ENCODE results near the gene YPEL4.
"Not testable (repeated sequence)": the region's sequence is repeated elsewhere in the genome, so short reads cannot be mapped to it uniquely, and the experiment has no call there.

The YPEL4 gene

DNA sequence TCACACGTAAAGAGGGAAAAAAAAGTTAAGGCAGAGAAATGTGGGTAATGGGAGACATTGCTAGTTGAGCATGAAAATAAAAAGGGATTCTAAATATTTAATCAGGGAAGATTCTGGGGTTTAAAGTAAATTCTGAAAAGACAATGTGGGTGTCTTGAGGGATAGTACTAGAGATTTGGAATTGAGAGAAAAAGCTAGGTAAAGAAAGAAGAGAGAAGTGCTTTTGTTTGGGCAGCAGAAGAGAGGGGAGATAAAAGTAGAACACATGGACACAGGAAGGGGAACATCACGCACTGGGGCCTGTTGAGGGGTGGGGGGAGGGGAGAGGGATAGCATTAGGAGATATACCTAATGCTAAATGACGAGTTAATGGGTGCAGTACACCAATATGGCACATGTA is 3.5 kb upstream of the YPEL4 start:
- peaks cover 20% of the 10 kb centered on the region for H3K27me3 ChIP-seq (ENCODE audit: insufficient read depth, low read depth, severe bottlenecking)
- no peaks in the 10 kb centered on the region for H3K36me3 ChIP-seq
- H3K27ac ChIP-seq: no peak overlapping the region
- TF ChIP-seq, protein P1, sequence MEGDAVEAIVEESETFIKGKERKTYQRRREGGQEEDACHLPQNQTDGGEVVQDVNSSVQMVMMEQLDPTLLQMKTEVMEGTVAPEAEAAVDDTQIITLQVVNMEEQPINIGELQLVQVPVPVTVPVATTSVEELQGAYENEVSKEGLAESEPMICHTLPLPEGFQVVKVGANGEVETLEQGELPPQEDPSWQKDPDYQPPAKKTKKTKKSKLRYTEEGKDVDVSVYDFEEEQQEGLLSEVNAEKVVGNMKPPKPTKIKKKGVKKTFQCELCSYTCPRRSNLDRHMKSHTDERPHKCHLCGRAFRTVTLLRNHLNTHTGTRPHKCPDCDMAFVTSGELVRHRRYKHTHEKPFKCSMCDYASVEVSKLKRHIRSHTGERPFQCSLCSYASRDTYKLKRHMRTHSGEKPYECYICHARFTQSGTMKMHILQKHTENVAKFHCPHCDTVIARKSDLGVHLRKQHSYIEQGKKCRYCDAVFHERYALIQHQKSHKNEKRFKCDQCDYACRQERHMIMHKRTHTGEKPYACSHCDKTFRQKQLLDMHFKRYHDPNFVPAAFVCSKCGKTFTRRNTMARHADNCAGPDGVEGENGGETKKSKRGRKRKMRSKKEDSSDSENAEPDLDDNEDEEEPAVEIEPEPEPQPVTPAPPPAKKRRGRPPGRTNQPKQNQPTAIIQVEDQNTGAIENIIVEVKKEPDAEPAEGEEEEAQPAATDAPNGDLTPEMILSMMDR (IDR thresholded peaks at IDR 0.05; ENCODE audit: low read depth, low read length): no peak
- H3K4me3 ChIP-seq (ENCODE audit: low read depth, low read length): no peak overlapping the region
- DNase-seq: no peak
- H3K9me3 ChIP-seq (ENCODE audit: severe bottlenecking): no peaks in the 10 kb centered on the region

DNA sequence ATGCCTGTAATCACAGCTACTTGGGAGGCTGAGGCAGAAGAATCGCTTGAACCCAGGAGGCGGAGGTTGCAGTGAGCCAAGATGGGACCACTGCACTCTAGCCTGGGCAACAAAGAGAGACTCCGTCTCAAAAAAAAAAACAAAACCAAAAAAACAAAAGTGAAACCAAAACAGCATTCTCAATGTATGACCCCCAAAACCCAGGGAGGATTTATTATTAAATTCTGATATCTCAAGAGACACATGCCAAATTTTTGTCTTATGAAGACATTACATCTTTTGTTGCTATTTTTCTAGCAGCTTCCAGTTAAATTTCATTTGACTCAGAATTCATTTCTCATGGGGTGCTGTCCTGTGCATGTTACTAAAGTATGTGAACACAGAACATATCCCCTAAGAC is 3.0 kb upstream of the YPEL4 start:
- DNase-seq: no peak
- TF ChIP-seq, protein P1 (IDR thresholded peaks at IDR 0.05; ENCODE audit: low read depth, low read length): no peak
- no peak overlapping the region for H3K27ac ChIP-seq
- no peak overlapping the region for H3K4me3 ChIP-seq (ENCODE audit: low read depth, low read length)
- H3K36me3 ChIP-seq: no peaks in the 10 kb centered on the region
- H3K27me3 ChIP-seq (ENCODE audit: insufficient read depth, low read depth, severe bottlenecking): peaks cover 25% of the 10 kb centered on the region
- H3K9me3 ChIP-seq (ENCODE audit: severe bottlenecking): no peaks in the 10 kb centered on the region

DNA sequence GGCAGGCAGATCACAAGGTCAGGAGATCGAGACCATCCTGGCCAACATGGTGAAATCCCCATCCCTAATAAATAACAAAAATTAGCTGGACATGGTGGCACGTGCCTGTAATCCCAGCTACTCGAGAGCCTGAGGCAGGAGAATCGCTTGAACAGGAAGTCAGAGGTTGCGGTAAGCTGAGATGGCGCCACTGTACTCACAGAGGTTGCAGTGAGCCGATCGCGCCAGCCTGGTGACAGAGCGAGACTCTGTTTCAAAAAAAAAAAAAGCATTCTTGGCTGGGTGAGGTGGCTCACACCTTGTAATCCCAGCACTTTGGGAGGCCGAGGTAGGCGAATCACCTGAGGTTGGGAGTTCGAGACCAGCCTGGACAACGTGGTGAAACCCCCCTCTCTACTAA is 2.5 kb upstream of the YPEL4 start:
- not testable (repeated sequence) for H3K27ac ChIP-seq; H3K4me3 ChIP-seq (ENCODE audit: low read depth, low read length); DNase-seq

DNA sequence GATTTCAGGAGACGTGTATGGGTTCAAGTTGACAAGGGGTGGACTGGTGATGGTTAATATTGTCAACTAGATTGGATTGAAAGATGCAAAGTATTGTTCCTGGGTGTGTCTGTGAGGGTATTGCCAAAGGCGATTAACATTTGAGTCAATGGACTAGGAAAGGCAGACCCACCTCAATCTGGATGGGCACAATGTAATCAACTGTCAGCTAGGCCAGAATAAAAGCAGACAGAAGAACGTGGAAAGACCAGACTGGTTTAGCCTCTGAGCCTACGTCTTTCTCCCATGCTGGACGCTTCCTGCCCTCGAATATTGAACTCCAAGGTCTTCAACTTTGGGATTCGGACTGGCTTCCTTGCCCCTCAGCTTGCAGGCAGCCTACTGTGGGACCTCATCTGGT is 1.7 kb upstream of the YPEL4 start:
- H3K9me3 ChIP-seq (ENCODE audit: severe bottlenecking): no peaks in the 10 kb centered on the region
- TF ChIP-seq, protein P1 (IDR thresholded peaks at IDR 0.05; ENCODE audit: low read depth, low read length): no peak
- no peak overlapping the region for H3K27ac ChIP-seq
- peaks cover 37% of the 10 kb centered on the region for H3K27me3 ChIP-seq (ENCODE audit: insufficient read depth, low read depth, severe bottlenecking)
- no peak for DNase-seq
- no peak overlapping the region for H3K4me3 ChIP-seq (ENCODE audit: low read depth, low read length)
- H3K36me3 ChIP-seq: no peaks in the 10 kb centered on the region

More for the DNA sequence above, 2.5 kb upstream of the YPEL4 start:
- H3K27me3 ChIP-seq (ENCODE audit: insufficient read depth, low read depth, severe bottlenecking): peaks cover 29% of the 10 kb centered on the region
- H3K9me3 ChIP-seq (ENCODE audit: severe bottlenecking); H3K36me3 ChIP-seq: not testable (repeated sequence)

DNA sequence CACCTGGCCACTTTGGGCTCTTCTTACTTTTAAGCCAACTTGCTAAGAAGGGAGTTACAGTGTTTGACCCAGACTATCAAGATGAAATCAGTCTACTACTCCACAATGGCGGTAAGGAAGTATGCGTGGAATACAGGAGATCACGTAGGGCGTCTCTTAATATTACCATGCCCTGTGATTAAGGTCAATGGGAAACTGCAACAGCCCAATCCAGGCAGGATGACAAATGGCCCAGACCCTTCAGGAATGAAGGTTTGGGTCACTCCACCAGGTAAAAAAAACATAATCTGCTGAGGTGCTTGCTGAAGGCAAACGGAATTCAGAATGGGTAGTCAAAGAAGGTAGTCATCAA is 1.0 kb upstream of the YPEL4 start:
- Histone ChIP-seq H3K36me3 (no peaks in the 10 kb centered on the region), H3K27ac (no peak overlapping the region), H3K27me3 (ENCODE audit: insufficient read depth, low read depth, severe bottlenecking) (peaks cover 37% of the 10 kb centered on the region), H3K4me3 (ENCODE audit: low read depth, low read length) (no peak overlapping the region), H3K9me3 (ENCODE audit: severe bottlenecking) (no peaks in the 10 kb centered on the region)
- TF ChIP-seq, protein P1 (IDR thresholded peaks at IDR 0.05; ENCODE audit: low read depth, low read length): no peak
- no peak for DNase-seq

DNA sequence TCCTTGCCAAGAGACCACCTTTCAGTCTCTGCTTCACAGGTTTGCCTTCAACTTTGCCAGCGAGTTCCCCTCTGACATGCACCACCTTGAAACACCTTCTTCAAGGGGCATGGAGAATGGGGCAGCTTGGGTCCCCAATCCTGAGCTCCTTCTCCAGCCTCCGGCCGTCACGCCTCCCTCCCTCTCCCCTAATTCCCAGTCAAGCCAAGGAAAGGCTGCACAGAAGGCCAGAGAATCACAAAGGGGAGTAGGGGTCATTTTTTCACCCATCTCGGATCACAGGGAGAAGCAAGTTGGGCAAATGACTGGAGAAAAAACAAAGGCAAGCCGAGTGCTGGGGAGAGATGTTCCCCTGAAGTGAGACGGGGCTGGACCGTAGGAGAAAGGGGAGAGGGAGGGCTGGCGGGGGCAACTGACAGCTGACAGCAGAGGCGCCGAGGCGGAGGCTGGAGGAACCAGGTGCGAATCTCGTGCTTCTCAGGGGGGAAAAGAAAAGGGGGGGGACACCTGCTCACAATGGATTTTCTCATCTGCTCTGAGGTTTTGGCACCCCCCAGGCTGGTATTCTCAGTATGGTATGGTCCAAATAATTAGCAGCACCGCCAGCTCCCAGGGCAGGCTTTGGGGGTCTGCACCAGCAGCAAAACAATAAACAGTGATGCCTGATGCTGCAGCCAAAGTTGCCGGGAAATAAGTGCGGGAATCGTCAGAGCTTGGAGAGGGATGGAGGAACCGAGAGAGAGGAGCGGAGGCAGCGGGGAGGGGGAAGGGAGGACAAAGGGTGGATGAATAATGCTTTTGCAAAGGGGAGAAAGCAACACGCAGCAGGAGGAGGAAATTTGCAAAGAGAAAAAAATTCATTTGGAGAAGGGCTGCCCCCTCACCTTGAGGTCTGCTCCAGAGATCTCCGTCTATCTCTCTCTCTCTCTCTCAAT is 644 bp downstream of the YPEL4 start:
- Histone ChIP-seq H3K36me3 (no peaks in the 10 kb centered on the region), H3K27ac (no peak overlapping the region), H3K9me3 (ENCODE audit: severe bottlenecking) (no peaks in the 10 kb centered on the region), H3K4me3 (ENCODE audit: low read depth, low read length) (peak overlapping the region; percentile 16), H3K27me3 (ENCODE audit: insufficient read depth, low read depth, severe bottlenecking) (peaks cover 45% of the 10 kb centered on the region)
- TF ChIP-seq, protein P1 (IDR thresholded peaks at IDR 0.05; ENCODE audit: low read depth, low read length): no peak
- no peak for DNase-seq

All from WERI-Rb-1 (cell line).